Small intestine (tissue), 7 donors: Measurements from ENCODE around the gene DDX27. TPM values are rescaled to one million over a fixed set of nuclear protein-coding genes. Genes with fewer than 3 reads are reported as not detected.

ENCODE experiments used
- DNase-seq, 2 donors: peaks; one replicate each; pipeline versions ENCODE4 v3.0.0 to v3.0.0-alpha.2; 2013
- FAIRE-seq: peaks from 2 replicates; lab custom pipeline; 2012; peaks lifted over from hg19 to GRCh38; lab: Jason Lieb, UNC
- H3K27ac ChIP-seq, 3 donors: one replicate each; pipeline ENCODE4 v1.5.1; 2013; ENCODE audit warnings: low read length in 2 of 3, mild to moderate bottlenecking in 2 of 3, control low read depth in 1 of 3, inconsistent platforms in 1 of 3, low read depth in 1 of 3, moderate library complexity in 1 of 3
- H3K27me3 ChIP-seq, 3 donors: one replicate each; pipeline ENCODE4 v1.6.1; 2013; ENCODE audit warnings: low read length in 3 of 3, inconsistent platforms in 1 of 3; ENCODE audit not compliant: control insufficient read depth in 3 of 3, insufficient read depth in 3 of 3
- H3K36me3 ChIP-seq, 3 donors: one replicate each; pipeline ENCODE4 v1.6.1; 2013; ENCODE audit warnings: low read length in 3 of 3, inconsistent platforms in 1 of 3, low read depth in 1 of 3, mild to moderate bottlenecking in 1 of 3, moderate library complexity in 1 of 3; ENCODE audit not compliant: control insufficient read depth in 3 of 3, insufficient read depth in 2 of 3
- H3K4me1 ChIP-seq, 3 donors: one replicate each; pipeline ENCODE4 v1.6.1; 2013; ENCODE audit warnings: low read length in 2 of 3, inconsistent platforms in 1 of 3, low read depth in 1 of 3, mild to moderate bottlenecking in 1 of 3, moderate library complexity in 1 of 3; ENCODE audit not compliant: control insufficient read depth in 3 of 3, insufficient read depth in 2 of 3
- H3K4me3 ChIP-seq, 3 donors: one replicate each; pipeline ENCODE4 v1.5.1; 2013; ENCODE audit warnings: low read length in 3 of 3, control low read depth in 1 of 3, inconsistent platforms in 1 of 3, low read depth in 1 of 3, mild to moderate bottlenecking in 1 of 3, moderate library complexity in 1 of 3
- H3K9me3 ChIP-seq, 2 donors: one replicate each; pipeline ENCODE4 v1.6.1; 2013; ENCODE audit warnings: low read depth in 1 of 2, low read length in 1 of 2; ENCODE audit not compliant: control insufficient read depth in 2 of 2, insufficient read depth in 1 of 2
- WGBS, 3 donors: extraction: QIAGEN DNeasy Blood & Tissue Kit; methylation state at CpG; one replicate each; pipeline ENCODE4 v1.1.7; 2013; 5-methylcytosine and 5-hydroxymethylcytosine counted together
- polyA plus RNA-seq, 4 donors: library from polyadenylated mRNA; stranded (reverse) in 3 of 4; unstranded in 1 of 4; fragments of 200-250 nt in 3 of 4; fragments of 120-200 nt in 1 of 4; gene quantifications; one replicate each; pipeline versions ENCODE4 v1.2.1 to v1.2.3, GENCODE V29; 2013
- donor health status: healthy with polysubstance abuse.
- donor health status: control.
- donor health status: control.
- donor health status: Bipolar disorder and iron deficiency.
- donor health status: healthy.

Gene DDX27
- polyA plus RNA-seq, 4 donors, result 32.0 to 48.9 (median 34.9) TPM

DNA sequence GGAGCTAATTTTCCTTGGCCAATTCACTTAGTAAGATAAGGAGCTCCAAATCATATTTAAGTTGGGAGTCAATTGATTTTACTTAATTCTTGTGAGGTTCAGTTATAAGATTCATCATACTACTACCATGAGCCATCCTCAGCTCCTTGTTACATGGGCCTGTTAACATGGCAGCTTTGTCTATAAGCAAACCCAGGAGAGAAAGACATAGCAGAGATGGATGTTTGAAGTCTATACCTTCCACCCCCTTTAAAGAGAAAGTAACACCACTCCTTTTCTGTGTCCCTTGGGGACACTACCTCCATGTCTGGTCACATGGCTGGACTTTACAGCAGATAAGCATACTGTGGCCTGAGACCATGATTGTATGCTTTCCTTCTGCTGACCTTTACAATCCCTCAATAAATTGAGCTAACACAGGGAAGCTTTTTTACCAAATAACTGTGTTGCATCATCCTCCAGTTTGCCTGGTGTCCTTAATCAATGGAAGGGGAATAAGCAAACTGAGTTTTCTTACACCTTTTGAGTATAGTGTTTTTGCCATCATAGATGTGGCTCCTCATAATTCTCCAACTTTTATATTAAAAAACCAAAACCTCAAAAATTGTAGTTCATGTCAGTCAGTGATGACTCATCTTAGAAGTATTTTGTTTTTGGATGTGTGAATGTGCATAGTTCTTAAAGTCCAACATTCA is 68.5 kb downstream of the DDX27 start:
- peaks cover 37 to 67% (median 54%) of the 10 kb centered on the region in 3 donors for H3K36me3 ChIP-seq
- H3K27me3 ChIP-seq, result no peaks in the 10 kb centered on the region
- DNase-seq (no peak), FAIRE-seq (no peak)
- peak overlapping the region in 2 of 3 donors; percentile 22 to 29 for H3K27ac ChIP-seq
- H3K4me1 ChIP-seq, result peaks cover 0 to 15% (median 6%) of the 10 kb centered on the region in 3 donors
- H3K4me3 ChIP-seq, result no peak overlapping the region
- peaks cover 0 to 47% of the 10 kb centered on the region in 2 donors for H3K9me3 ChIP-seq

- Histone ChIP-seq H3K36me3 (peaks cover 31 to 62% (median 48%) of the 10 kb centered on the region in 3 donors), H3K27ac (peak overlapping the region in 1 of 3 donors; percentile 36), H3K27me3 (no peaks in the 10 kb centered on the region), H3K9me3 (peaks cover 0 to 41% of the 10 kb centered on the region in 2 donors), H3K4me1 (peaks cover 0 to 15% (median 6%) of the 10 kb centered on the region in 3 donors), H3K4me3 (no peak overlapping the region)
- no peak for DNase-seq
- FAIRE-seq, result no peak
- WGBS, 3 donors, result 77 to 97% (median 79%) methylated on average over 2 of the region's 2 CpGs
Observed at GRCh38 chr20:49288250-49288751, 69.1 kb downstream of the DDX27 start.

GRCh38 chr20:49288784-49289696 is 69.8 kb downstream of the DDX27 start:
- 86 to 90% (median 89%) methylated on average over 10 of the region's 10 CpGs for WGBS, 3 donors
- H3K27me3 ChIP-seq, result no peaks in the 10 kb centered on the region
- peak in 1 of 2 donors; percentile 74 for DNase-seq

GRCh38 chr20:49290608-49291191 is 71.5 kb downstream of the DDX27 start:
- Histone ChIP-seq H3K36me3 (peaks cover 20 to 54% (median 30%) of the 10 kb centered on the region in 3 donors), H3K4me1 (peaks cover 0 to 15% (median 0%) of the 10 kb centered on the region in 3 donors), H3K4me3 (no peak overlapping the region), H3K9me3 (peaks cover 0 to 32% of the 10 kb centered on the region in 2 donors), H3K27ac (no peak overlapping the region), H3K27me3 (no peaks in the 10 kb centered on the region)
- 88 to 93% (median 89%) methylated on average over 6 of the region's 6 CpGs for WGBS, 3 donors
- no peak for FAIRE-seq
- DNase-seq, result no peak

More at GRCh38 chr20:49288784-49289696, 69.8 kb downstream of the DDX27 start:
- Histone ChIP-seq H3K9me3 (peaks cover 0 to 41% of the 10 kb centered on the region in 2 donors), H3K36me3 (peaks cover 29 to 59% (median 43%) of the 10 kb centered on the region in 3 donors), H3K4me1 (peaks cover 0 to 15% (median 0%) of the 10 kb centered on the region in 3 donors), H3K4me3 (no peak overlapping the region), H3K27ac (no peak overlapping the region)
- no peak for FAIRE-seq

GRCh38 chr20:49291200-49291599 is 72.0 kb downstream of the DDX27 start:
- FAIRE-seq (no peak), DNase-seq (no peak)
- 43 to 71% (median 70%) methylated on average over 1 of the region's 1 CpG for WGBS, 3 donors
- Histone ChIP-seq H3K4me3 (no peak overlapping the region), H3K27ac (no peak overlapping the region), H3K4me1 (peaks cover 0 to 15% (median 0%) of the 10 kb centered on the region in 3 donors), H3K9me3 (peaks cover 0 to 27% of the 10 kb centered on the region in 2 donors), H3K36me3 (peaks cover 17 to 49% (median 25%) of the 10 kb centered on the region in 3 donors), H3K27me3 (no peaks in the 10 kb centered on the region)

DNA sequence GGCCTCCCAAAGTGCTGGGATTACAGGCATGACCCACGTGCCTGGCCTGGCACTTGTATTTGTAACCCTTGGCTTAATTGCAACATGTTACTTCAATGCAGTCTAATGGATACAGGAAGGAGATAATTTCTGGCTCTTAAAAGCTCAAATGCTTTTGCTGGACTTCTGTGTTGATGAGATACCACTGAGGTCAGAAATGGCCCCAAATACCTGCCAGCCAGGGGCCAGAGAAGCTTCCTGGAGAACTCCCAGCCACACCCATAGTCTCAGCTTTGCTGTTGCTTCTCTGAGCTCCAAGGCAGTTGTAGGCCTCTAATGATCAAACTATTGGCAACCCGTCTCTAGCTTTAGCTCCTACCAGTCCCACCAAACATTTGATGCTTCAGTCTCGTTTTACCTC is 72.8 kb downstream of the DDX27 start:
- Histone ChIP-seq H3K27me3 (no peaks in the 10 kb centered on the region), H3K27ac (no peak overlapping the region), H3K36me3 (peaks cover 12 to 42% (median 17%) of the 10 kb centered on the region in 3 donors), H3K4me3 (no peak overlapping the region), H3K9me3 (peaks cover 0 to 19% of the 10 kb centered on the region in 2 donors), H3K4me1 (peaks cover 0 to 15% (median 0%) of the 10 kb centered on the region in 3 donors)
- FAIRE-seq (no peak), DNase-seq (no peak)
- 55 to 71% (median 65%) methylated on average over 3 of the region's 3 CpGs for WGBS, 3 donors

GRCh38 chr20:49293122-49293521 is 73.9 kb downstream of the DDX27 start:
- FAIRE-seq, result no peak
- no peak for DNase-seq
- WGBS, 3 donors, result 95 to 98% (median 96%) methylated on average over 6 of the region's 6 CpGs
- no peaks in the 10 kb centered on the region for H3K27me3 ChIP-seq
- H3K4me1 ChIP-seq, result peaks cover 0 to 8% (median 0%) of the 10 kb centered on the region in 3 donors
- no peak overlapping the region for H3K4me3 ChIP-seq
- peaks cover 11 to 39% (median 12%) of the 10 kb centered on the region in 3 donors for H3K36me3 ChIP-seq
- H3K9me3 ChIP-seq, result peaks cover 0 to 14% of the 10 kb centered on the region in 2 donors
- no peak overlapping the region for H3K27ac ChIP-seq
